Smooth muscle cell (in vitro differentiated cells): ENCODE results near the gene RBM18. TPM values are rescaled to one million over a fixed set of nuclear protein-coding genes. Genes with fewer than 3 reads are reported as not detected.

Experiments
- DNase-seq: peaks from one replicate; lab custom pipeline; 2025; ENCODE audit not compliant: unreplicated experiment; lab: John Stamatoyannopoulos, UW
- H2AFZ ChIP-seq: fragments of 200-600 bp; sonication (generic); 2 replicates; pipeline ENCODE4 v1.6.0; 2016; ENCODE audit warnings: antibody characterized with exemption, low read depth, mild to moderate bottlenecking
- H3F3A ChIP-seq: fragments of 200-600 bp; sonication (generic); 2 replicates; pipeline ENCODE4 v1.6.0; 2017; ENCODE audit warnings: antibody characterized with exemption, low read depth
- H3K27ac ChIP-seq: fragments of 200-600 bp; sonication (generic); 2 replicates; pipeline ENCODE4 v1.5.1; 2016; ENCODE audit warnings: low read depth, mild to moderate bottlenecking
- H3K27me3 ChIP-seq: fragments of 200-600 bp; sonication (generic); 2 replicates; pipeline ENCODE4 v1.6.1; 2016; ENCODE audit warnings: low read depth, mild to moderate bottlenecking
- H3K36me3 ChIP-seq: fragments of 200-600 bp; sonication (generic); 2 replicates; pipeline ENCODE4 v1.5.1; 2016; ENCODE audit warnings: low read depth
- H3K4me1 ChIP-seq: fragments of 200-600 bp; sonication (generic); 2 replicates; pipeline ENCODE4 v1.5.1; 2016; ENCODE audit warnings: low read depth
- H3K4me2 ChIP-seq: fragments of 200-600 bp; sonication (generic); 2 replicates; pipeline ENCODE4 v1.6.0; 2016; ENCODE audit warnings: mild to moderate bottlenecking
- H3K4me3 ChIP-seq: fragments of 200-600 bp; sonication (generic); 2 replicates; pipeline ENCODE4 v1.5.1; 2016; ENCODE audit warnings: mild to moderate bottlenecking
- H3K79me2 ChIP-seq: fragments of 200-600 bp; sonication (generic); 2 replicates; pipeline ENCODE4 v1.6.0; 2016; ENCODE audit warnings: low read depth, mild to moderate bottlenecking
- H3K9ac ChIP-seq: fragments of 200-600 bp; sonication (generic); 2 replicates; pipeline ENCODE4 v1.6.0; 2016; ENCODE audit warnings: low read depth
- H3K9me3 ChIP-seq: fragments of 200-600 bp; sonication (generic); replicated peaks from 2 replicates; pipeline ENCODE4 v1.5.1; 2016; ENCODE audit warnings: low read depth
- H4K20me1 ChIP-seq: fragments of 200-600 bp; sonication (generic); 2 replicates; pipeline ENCODE4 v1.6.0; 2016; ENCODE audit warnings: low read depth
- CTCF ChIP-seq: fragments of 200-600 bp; sonication (generic); IDR thresholded peaks from 2 replicates; pipeline ENCODE4 v1.5.1; 2017; ENCODE audit warnings: borderline replicate concordance, mild to moderate bottlenecking, antibody characterized with exemption; ENCODE audit not compliant: insufficient read depth, poor library complexity, severe bottlenecking
- WGBS: methylation state at CpG from one replicate; pipeline ENCODE4 v1.1.7; 2016; ENCODE audit warnings: low lambda C conversion rate; 5-methylcytosine and 5-hydroxymethylcytosine counted together
- polyA plus RNA-seq: library from polyadenylated mRNA; unstranded; fragments of >200 nt; fragmentation: Nextera tagmentation; extraction: Ambion mirVana; gene quantifications from 2 replicates; pipeline ENCODE4 v1.2.1, GENCODE V29; 2016
- total RNA-seq: library from RNA; depleted of rRNA; stranded (reverse); fragments of >200 nt; gene quantifications from 2 replicates; pipeline ENCODE4 v1.2.3, GENCODE V29; 2014

The RBM18 gene
- total and polyA plus RNA-seq, 2 experiments from 2014 or later = 15.3 to 29.6 TPM

GRCh38 chr9:122212473-122213004, 52.1 kb downstream of the RBM18 start:
- WGBS = 78% methylated on average over 7 of the region's 7 CpGs
- no peaks in the 10 kb centered on the region for H3F3A ChIP-seq
- no peak for DNase-seq
- H4K20me1 ChIP-seq = no peaks in the 10 kb centered on the region
- H3K4me3 ChIP-seq = no peak overlapping the region
- H3K4me2 ChIP-seq = no peak overlapping the region
- H2AFZ ChIP-seq = no peak overlapping the region
- H3K9me3 ChIP-seq = no peaks in the 10 kb centered on the region
- no peaks in the 10 kb centered on the region for H3K36me3 ChIP-seq
- no peaks in the 10 kb centered on the region for H3K79me2 ChIP-seq
- TF ChIP-seq CTCF = no peak
- no peaks in the 10 kb centered on the region for H3K4me1 ChIP-seq
- no peak overlapping the region for H3K9ac ChIP-seq
- no peak overlapping the region for H3K27ac ChIP-seq
- H3K27me3 ChIP-seq = peaks cover 91% of the 10 kb centered on the region

DNA sequence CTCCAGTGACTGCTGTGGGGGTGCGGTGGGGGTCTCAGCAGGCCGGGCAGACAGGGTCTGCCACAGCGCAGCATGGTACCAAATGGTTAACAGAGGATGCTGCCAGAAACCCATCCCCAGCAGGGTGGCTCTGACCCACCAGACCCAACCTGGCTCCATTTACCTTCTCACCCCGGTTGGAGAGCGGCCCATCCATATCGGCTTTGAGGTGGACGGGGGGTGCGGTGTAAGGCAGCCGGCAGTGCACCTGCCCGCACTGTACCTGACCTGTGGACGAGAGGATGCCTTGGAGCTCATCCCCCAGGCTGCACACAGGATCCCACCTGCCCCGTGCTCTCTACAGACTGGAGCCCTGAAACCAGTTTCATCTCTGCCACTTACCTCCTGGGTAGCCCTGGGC, 55.2 kb downstream of the RBM18 start:
- H3F3A ChIP-seq = no peaks in the 10 kb centered on the region
- no peak overlapping the region for H3K27ac ChIP-seq
- H3K9me3 ChIP-seq = no peaks in the 10 kb centered on the region
- H2AFZ ChIP-seq = no peak overlapping the region
- H4K20me1 ChIP-seq = no peaks in the 10 kb centered on the region
- no peak for TF ChIP-seq CTCF
- H3K27me3 ChIP-seq = peaks cover 69% of the 10 kb centered on the region
- 88% methylated on average over 12 of the region's 12 CpGs for WGBS
- no peaks in the 10 kb centered on the region for H3K4me1 ChIP-seq
- no peak for DNase-seq
- H3K4me3 ChIP-seq = no peak overlapping the region
- no peak overlapping the region for H3K9ac ChIP-seq
- no peak overlapping the region for H3K4me2 ChIP-seq
- H3K36me3 ChIP-seq = no peaks in the 10 kb centered on the region
- H3K79me2 ChIP-seq = no peaks in the 10 kb centered on the region

GRCh38 chr9:122207096-122207495, 57.5 kb downstream of the RBM18 start:
- no peak for TF ChIP-seq CTCF
- peaks cover 45% of the 10 kb centered on the region for H3K27me3 ChIP-seq
- H3K4me2 ChIP-seq = no peak overlapping the region
- DNase-seq = no peak
- no peaks in the 10 kb centered on the region for H3F3A ChIP-seq
- H3K79me2 ChIP-seq = no peaks in the 10 kb centered on the region
- WGBS = 92% methylated on average over 9 of the region's 9 CpGs
- no peak overlapping the region for H2AFZ ChIP-seq
- no peaks in the 10 kb centered on the region for H3K4me1 ChIP-seq
- H3K9me3 ChIP-seq = no peaks in the 10 kb centered on the region
- no peaks in the 10 kb centered on the region for H4K20me1 ChIP-seq
- H3K27ac ChIP-seq = no peak overlapping the region
- no peak overlapping the region for H3K9ac ChIP-seq
- H3K36me3 ChIP-seq = no peaks in the 10 kb centered on the region
- no peak overlapping the region for H3K4me3 ChIP-seq

GRCh38 chr9:122206118-122207046, 58.3 kb downstream of the RBM18 start:
- Histone ChIP-seq H3K4me2 (no peak overlapping the region), H2AFZ (no peak overlapping the region), H3F3A (no peaks in the 10 kb centered on the region), H3K27me3 (peaks cover 38% of the 10 kb centered on the region), H3K79me2 (no peaks in the 10 kb centered on the region), H4K20me1 (no peaks in the 10 kb centered on the region), H3K9ac (no peak overlapping the region), H3K4me3 (no peak overlapping the region), H3K36me3 (no peaks in the 10 kb centered on the region), H3K9me3 (no peaks in the 10 kb centered on the region), H3K27ac (no peak overlapping the region), H3K4me1 (no peaks in the 10 kb centered on the region)
- no peak for DNase-seq
- WGBS = 80% methylated on average over 9 of the region's 9 CpGs
- no peak for TF ChIP-seq CTCF
